HG03159 (cell line): Measurements from ENCODE around the gene THSD1.
"Not testable (repeated sequence)": the region's sequence is repeated elsewhere in the genome, so short reads cannot be mapped to it uniquely, and the experiment has no call there.

ENCODE experiments used
- ATAC-seq: cut with Tn5 transposase; IDR thresholded peaks from one replicate; pipeline ENCODE4 v1.9.1; 2021; ENCODE audit warnings: mild to moderate bottlenecking, moderate library complexity; ENCODE audit not compliant: unreplicated experiment

The THSD1 gene

GRCh38 chr13:52412128-52412527 is 6.2 kb upstream of the THSD1 start:
- ATAC-seq, result no peak

GRCh38 chr13:52411629-52412028 is 5.7 kb upstream of the THSD1 start:
- ATAC-seq, result peak; percentile 95

DNA sequence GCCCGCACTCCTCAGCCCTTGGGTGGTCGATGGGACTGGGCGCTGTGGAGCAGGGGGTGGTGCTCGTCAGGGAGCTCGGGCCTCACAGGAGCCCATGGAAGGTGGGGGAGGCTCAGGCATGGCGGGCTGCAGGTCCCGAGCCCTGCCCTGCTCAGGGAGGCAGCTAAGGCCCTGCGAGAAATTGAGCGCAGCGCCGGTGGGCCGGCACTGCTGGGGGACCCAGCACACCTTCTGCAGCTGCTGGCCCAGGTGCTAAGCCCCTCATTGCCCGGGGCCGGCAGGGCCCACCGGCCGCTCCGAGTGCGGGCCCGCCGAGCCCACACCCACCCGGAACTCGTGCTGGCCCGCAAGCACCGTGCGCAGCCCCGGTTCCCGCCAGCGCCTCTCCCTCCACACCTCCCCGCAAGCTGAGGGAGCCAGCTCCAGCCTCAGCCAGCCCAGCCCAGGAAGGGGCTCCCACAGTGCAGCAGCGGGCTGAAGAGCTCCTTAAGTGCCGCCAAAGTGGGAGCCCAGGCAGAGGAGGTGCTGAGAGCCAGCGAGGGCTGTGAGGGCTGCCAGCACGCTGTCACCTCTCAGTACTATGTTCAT is 2.2 kb upstream of the THSD1 start:
- ATAC-seq, result not testable (repeated sequence)

- not testable (repeated sequence) for ATAC-seq
Measured at GRCh38 chr13:52407436-52407835, 1.5 kb upstream of the THSD1 start.

GRCh38 chr13:52406629-52407028 is 657 bp upstream of the THSD1 start:
- ATAC-seq, result no peak

GRCh38 chr13:52405369-52405766 is 604 bp downstream of the THSD1 start:
- no peak for ATAC-seq

DNA sequence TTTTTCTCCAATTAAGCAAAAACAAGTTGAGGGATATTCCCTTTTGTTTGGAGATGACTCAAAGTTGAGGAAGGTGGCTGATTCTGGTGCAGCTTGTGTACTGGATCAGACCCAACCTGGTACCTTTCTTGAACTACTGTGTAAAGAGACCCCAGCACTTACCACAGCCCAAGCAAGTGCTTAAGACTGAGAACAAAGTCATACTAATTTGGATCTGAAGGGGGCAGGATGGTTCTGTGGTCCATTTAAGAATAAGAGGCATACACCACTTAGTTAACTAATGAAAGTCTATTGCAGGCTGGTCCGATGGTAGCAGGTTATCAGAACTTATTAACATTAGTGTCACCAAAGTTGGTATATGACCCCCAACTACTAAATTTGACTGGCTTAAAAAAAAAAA is 6.3 kb downstream of the THSD1 start:
- no peak for ATAC-seq

DNA sequence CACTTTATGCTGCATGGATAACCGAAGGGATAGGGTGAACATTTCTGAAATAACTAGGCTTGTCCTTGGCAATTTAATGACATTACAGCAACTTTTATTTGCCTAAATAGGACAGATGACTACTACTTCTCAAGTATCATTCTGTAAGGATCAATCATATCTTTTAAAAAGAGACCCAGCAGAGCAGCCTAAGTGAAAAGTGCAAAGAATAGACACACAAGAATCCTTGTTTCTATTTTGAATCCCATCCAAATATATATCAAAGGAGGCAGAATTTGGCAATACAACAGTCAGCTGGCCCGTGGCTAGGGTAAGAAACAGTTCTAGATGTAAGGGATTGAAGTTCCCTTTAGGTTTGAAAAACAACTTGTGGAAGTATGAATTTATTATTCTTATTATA is 6.9 kb downstream of the THSD1 start:
- no peak for ATAC-seq

DNA sequence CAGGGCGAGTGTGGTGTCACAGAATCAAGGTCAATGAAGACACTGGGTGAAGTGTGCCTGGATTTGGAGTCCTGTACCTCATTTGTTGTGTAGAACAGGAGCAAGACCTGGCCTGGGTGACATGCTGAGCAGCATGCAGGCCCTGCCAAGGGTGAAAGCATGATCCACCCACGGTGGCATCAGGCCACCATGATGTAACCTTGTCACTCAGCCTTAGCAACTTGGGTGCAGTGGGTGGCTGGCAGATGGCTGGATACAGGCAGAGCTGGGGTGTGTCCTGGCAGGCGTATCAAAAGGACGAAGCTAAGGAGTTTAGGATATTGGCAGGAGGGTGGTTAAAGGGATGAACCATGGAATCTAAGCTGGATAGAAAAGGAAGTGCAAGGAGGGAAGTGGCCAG is 10.3 kb downstream of the THSD1 start:
- no peak for ATAC-seq

- ATAC-seq, result no peak
Measured at GRCh38 chr13:52394586-52394985, 11.4 kb downstream of the THSD1 start.

GRCh38 chr13:52393572-52394357 is 12.2 kb downstream of the THSD1 start:
- no peak for ATAC-seq

DNA sequence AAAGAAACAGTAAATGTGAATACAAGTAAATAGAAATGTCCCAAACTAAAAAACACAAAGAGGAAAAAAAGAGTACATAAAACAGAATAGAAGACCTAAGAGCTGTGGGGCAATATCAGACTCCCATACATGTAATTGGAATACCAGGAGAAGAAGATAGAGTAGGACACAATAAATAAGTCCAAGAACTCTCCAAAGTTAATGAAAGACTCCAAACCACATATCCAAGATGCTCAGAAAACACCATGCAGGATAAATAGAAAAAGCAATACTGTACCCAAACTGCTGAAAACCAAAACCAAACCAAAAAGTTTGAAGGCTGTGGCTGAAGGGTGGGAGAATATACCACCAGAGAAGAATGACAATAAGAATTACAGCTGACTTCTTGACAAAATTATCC is 18.3 kb downstream of the THSD1 start:
- ATAC-seq, result no peak

- no peak for ATAC-seq
Measured at GRCh38 chr13:52385870-52386269, 20.1 kb downstream of the THSD1 start.

- no peak for ATAC-seq
Measured at GRCh38 chr13:52383366-52383765, 22.6 kb downstream of the THSD1 start.

DNA sequence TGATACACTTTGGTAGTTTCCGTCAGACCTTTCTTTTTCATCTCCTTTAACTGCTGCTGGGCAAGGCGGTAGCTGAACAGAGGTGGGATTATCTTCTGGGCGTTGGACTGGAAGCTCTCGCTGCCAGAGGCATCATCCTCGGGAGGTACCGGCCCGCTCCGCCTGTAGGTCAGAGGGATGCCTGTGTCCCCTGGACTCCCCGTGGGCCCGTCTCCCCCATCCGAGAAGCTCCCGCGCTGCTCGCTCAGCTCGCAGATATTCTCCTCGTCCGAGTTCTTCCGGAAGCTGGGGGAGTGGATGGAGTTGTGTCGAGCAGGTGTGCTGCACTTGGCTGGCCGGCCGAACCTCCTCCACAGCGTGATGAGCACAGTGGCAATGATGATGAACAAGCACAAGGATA is 27.7 kb downstream of the THSD1 start:
- ATAC-seq, result no peak

- ATAC-seq, result no peak
Measured at GRCh38 chr13:52377898-52378297, 28.1 kb downstream of the THSD1 start.

- ATAC-seq, result no peak
Measured at GRCh38 chr13:52374873-52375411, 31.0 kb downstream of the THSD1 start.

- no peak for ATAC-seq
Measured at GRCh38 chr13:52374389-52374788, 31.6 kb downstream of the THSD1 start.

DNA sequence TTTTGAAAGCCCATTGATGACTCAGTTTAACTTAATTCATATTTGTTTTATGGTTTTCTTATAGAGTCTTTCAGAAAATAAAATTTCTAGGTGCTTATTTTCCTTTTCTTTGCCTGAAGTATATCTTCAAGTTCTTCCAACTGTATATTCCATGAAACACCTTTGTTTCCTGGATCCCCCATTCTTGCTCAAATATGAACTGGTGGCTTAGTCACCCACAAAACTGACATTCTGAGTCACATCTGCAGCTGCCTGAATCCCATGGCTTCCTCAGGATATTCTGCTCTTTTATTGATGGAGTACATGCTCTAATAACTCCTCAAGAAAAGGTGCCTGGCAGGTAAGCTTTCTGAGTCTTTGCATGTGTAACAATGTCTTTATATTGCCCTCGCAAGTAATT is 32.7 kb downstream of the THSD1 start:
- not testable (repeated sequence) for ATAC-seq

DNA sequence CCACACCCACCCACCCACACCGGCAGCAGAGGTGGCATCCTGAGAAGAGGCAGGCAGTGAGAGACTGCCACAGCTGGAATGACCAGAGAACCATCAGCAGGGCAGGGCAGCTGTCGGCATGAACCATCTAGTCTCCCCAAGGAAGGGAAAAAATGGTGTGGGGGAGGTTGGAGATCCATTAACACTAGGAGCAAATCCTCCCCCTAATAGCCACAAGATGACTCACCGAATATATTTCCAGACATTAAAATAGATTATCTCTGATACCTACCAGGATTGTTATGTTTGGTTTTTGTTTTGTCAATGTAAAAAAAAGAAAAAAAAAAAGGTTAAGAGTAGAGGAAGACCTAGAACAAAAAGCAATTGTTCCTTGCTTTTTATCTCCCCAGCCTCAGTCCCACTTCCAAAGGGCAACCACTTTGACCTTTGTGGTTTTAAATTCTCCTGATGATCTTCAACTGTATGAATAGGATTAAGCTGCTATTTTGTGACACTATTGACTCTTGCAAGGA is 34.2 kb downstream of the THSD1 start:
- no peak for ATAC-seq

DNA sequence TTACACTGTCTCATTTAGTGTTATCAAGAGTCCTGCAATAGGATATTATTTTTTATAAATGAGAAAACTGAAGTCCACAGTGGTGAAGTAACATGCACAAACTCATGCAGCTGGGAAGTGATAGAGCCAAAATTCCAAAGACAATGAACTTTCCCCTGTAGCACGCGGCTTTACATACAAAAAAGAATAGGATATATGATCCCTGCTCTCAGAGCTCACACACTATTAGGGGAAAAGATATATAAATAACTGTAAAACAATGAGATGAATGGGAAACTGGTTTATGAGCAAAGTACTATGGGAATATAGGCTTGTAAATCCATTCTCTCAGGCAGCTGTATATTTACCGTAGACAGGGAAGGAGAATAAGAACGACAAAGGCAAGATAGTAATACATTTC is 39.7 kb downstream of the THSD1 start:
- no peak for ATAC-seq
